GM12892 (cell line): ENCODE measurements around the gene FBP1.

ENCODE experiments used
- POLR2A ChIP-seq: IDR thresholded peaks from 2 replicates; pipeline ENCODE4 v1.6.1; 2011; ENCODE audit warnings: low read depth, low read length, control low read depth
- POLR2AphosphoS5 ChIP-seq: IDR thresholded peaks from 2 replicates; pipeline ENCODE4 v1.6.1; 2011; ENCODE audit warnings: low read depth, low read length, control low read depth
- TAF1 ChIP-seq: IDR thresholded peaks from 2 replicates; pipeline ENCODE4 v1.6.1; 2011; ENCODE audit warnings: low read depth, mild to moderate bottlenecking, control low read depth, low read length, borderline replicate concordance

- TF ChIP-seq POLR2A = no peak
- TF ChIP-seq POLR2AphosphoS5 = no peak
- no peak for TF ChIP-seq TAF1
Measured at GRCh38 chr9:94657021-94657725, 17.9 kb upstream of the FBP1 start.
